Thyroid gland (tissue), 4 donors: ENCODE results near the gene NENF.

Experiments
- CTCF ChIP-seq, 6 experiments: fragments of 200-600 bp in 3 of 6; fragments of 450-650 bp in 3 of 6; sonication (generic) in 3 of 6; IDR thresholded peaks; one replicate each; pipeline ENCODE4 v1.5.1; 2016 to 2019; ENCODE audit warnings: antibody characterized with exemption in 6 of 6, mild to moderate bottlenecking in 2 of 6, inconsistent platforms in 1 of 6, moderate library complexity in 1 of 6
- POLR2A ChIP-seq, 2 donors: fragments of 450-650 bp; IDR thresholded peaks; one replicate each; pipeline ENCODE4 v1.6.1; 2017; ENCODE audit warnings: antibody characterized with exemption in 2 of 2, mild to moderate bottlenecking in 2 of 2, moderate library complexity in 1 of 2

DNA sequence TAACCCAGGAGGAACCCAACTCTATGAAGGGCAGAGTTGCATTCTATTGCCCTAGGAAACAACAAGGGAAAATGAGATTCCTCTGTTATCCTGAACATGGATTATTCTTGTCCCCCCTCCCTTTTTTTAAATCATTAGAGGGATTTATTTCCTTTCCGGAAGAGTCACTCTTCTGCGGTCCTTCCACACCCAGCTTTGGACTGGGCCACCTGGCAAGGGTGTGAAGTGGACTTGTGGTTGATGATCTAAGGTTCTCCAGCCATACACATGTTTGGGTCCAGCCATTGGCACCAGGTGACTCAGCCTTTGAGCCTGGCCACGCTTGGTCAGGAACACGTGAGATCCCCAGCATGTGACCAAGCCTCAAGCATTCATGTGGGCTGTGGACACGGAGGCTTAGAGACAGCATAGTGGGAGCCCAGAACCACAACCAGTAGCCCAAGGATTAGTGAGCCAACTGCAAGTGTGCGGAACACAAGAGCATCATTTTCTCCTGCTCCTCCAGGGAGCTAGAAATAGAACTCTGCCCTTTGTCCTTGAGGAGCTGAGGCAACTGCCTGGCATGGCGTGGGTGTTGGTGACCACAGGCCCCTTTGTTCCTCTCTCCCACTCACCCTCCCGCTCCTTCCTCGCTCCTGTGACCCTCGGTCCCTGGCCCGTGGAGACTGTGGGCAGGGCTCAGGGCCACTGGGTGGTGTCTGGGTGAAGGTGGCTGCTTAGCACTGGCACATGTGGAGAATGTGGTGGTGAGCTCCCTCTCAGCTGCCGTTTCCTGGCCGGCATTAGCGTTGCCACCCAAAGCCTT, 50.1 kb downstream of the NENF start:
- TF ChIP-seq CTCF (IDR thresholded peaks at IDR 0.05): no peak
- no peak for TF ChIP-seq POLR2A (IDR thresholded peaks at IDR 0.05)
